Measurements from ENCODE around the gene ARRDC5. TPM values are rescaled to one million over a fixed set of nuclear protein-coding genes. Genes with fewer than 3 reads are reported as not detected.
"Not testable (repeated sequence)": the region's sequence is repeated elsewhere in the genome, so short reads cannot be mapped to it uniquely, and the experiment has no call there.

The ARRDC5 gene
- polyA plus RNA-seq, 1 donor (not counting 4 experiments of a cell fraction or from before 2014, with no cell fraction given): not detected

DNA sequence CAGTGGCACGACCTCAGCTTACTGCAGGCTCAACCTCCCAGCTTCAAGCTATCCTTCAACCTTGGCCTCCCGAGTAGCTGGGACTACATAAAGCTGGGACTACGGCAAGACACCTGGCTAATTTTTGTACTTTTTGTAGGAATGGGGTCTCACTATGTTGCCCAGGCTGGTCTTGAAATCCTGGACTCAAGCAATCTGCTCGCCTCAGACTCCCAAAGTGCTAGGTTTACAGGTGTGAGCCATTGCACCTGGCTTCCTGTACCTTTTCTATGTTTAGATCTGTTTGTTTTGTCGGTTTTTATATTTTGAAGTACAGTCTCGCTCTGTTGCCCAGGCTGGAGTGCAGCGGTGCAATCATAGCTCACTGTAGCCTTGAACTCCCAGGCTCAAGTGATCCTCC lies 53.7 kb downstream of the ARRDC5 start:
- no peak for FAIRE-seq
- H3K4me1 ChIP-seq (ENCODE audit: control insufficient read depth, extremely low read depth, insufficient read depth, low read length): no peaks in the 10 kb centered on the region
- dilution Hi-C loops (cut with MboI; ENCODE audit: extremely low pct_ligation_motif_present, low sequenced_read_pairs): no loop called here

DNA sequence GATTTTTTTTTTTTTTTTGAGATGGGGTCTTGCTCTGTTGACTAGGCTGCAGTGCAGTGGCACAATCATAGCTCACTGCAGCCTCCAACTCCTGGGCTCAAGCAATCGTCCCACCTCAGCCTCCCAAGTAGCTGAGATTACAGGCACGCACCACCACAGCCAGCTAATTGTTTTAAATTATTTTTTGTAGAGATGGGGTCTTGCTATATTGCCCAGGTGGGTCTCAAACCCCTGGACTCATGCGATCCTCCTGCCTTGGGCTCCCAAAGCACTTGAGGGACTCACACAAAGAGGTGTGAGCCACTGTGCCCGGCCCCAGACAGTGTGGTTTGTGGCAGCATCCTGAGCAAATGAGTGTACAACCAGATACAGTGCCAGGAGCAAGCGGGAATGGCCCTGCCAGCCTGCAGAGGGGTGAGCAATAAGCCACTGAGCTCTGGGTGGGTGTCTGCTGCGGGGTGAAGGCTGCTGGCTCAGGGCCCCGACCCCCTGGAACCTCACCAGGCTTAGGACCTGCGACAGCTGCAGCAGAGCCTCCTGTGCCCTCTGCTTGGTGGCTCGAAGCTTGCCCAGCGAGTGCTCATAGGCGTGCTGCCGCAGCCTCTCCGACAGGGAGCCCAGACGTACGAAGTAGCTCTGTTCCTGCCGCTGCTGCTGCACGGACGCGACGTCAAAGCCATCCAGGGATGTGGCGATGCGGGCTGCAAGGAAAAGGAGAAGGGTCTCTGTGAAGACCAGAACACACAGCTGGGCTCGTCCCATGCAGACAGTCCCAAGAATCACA lies 55.3 kb downstream of the ARRDC5 start:
- TF ChIP-seq, protein P1, sequence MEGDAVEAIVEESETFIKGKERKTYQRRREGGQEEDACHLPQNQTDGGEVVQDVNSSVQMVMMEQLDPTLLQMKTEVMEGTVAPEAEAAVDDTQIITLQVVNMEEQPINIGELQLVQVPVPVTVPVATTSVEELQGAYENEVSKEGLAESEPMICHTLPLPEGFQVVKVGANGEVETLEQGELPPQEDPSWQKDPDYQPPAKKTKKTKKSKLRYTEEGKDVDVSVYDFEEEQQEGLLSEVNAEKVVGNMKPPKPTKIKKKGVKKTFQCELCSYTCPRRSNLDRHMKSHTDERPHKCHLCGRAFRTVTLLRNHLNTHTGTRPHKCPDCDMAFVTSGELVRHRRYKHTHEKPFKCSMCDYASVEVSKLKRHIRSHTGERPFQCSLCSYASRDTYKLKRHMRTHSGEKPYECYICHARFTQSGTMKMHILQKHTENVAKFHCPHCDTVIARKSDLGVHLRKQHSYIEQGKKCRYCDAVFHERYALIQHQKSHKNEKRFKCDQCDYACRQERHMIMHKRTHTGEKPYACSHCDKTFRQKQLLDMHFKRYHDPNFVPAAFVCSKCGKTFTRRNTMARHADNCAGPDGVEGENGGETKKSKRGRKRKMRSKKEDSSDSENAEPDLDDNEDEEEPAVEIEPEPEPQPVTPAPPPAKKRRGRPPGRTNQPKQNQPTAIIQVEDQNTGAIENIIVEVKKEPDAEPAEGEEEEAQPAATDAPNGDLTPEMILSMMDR (optimal IDR thresholded peaks at IDR 0.05 in 1 of 3, IDR thresholded peaks at IDR 0.05 in 1 of 3, conservative IDR thresholded peaks at IDR 0.05 in 1 of 3; ENCODE audit: extremely low read depth in 1 of 3, insufficient read depth in 2 of 3, low read length in 3 of 3): no peak
- no peak for TF ChIP-seq EZH2 (IDR thresholded peaks at IDR 0.05; ENCODE audit: low read length)
- dilution Hi-C loops (cut with MboI; ENCODE audit: extremely low pct_ligation_motif_present, low sequenced_read_pairs): no loop called here
- Histone ChIP-seq H3K79me2 (ENCODE audit: control insufficient read depth, insufficient read depth, low read length) (no peaks in the 10 kb centered on the region), H2AFZ (ENCODE audit: control insufficient read depth, low read length) (no peak overlapping the region), H3K27me3 (ENCODE audit: control insufficient read depth, extremely low read depth, insufficient read depth, low read length) (no peaks in the 10 kb centered on the region), H3K9me3 (ENCODE audit: control insufficient read depth, low read depth, low read length) (no peaks in the 10 kb centered on the region), H3K9me1 (ENCODE audit: control insufficient read depth, extremely low read depth, insufficient read depth, low read length) (no peaks in the 10 kb centered on the region), H3K4me1 (ENCODE audit: control insufficient read depth, extremely low read depth, insufficient read depth, low read length) (no peaks in the 10 kb centered on the region), H3K4me3 (ENCODE audit: control insufficient read depth in 2 of 3, extremely low read depth in 1 of 3, insufficient read depth in 2 of 3, low read depth in 1 of 3, low read length in 3 of 3) (no peak overlapping the region), H4K20me1 (ENCODE audit: control insufficient read depth, extremely low read depth, insufficient read depth, low read length) (no peaks in the 10 kb centered on the region), H3K27ac (ENCODE audit: control insufficient read depth, insufficient read depth, low read length) (no peak overlapping the region), H3K9ac (ENCODE audit: control insufficient read depth, extremely low read depth, insufficient read depth, low read length) (no peak overlapping the region), H3K36me3 (ENCODE audit: control insufficient read depth in 2 of 2, extremely low read depth in 1 of 2, insufficient read depth in 2 of 2, low read length in 2 of 2) (peaks cover 18 to 36% of the 10 kb centered on the region in 2 experiments), H3K4me2 (ENCODE audit: control insufficient read depth, extremely low read depth, insufficient read depth, low read depth, low read length) (no peak overlapping the region)
- FAIRE-seq: no peak
- DNase-seq (ENCODE audit: low read depth, low spot score): no peak

More for the DNA sequence above, 53.7 kb downstream of the ARRDC5 start:
- no peak for TF ChIP-seq EZH2 (IDR thresholded peaks at IDR 0.05; ENCODE audit: low read length)
- TF ChIP-seq, protein P1 (optimal IDR thresholded peaks at IDR 0.05 in 1 of 3, IDR thresholded peaks at IDR 0.05 in 1 of 3, conservative IDR thresholded peaks at IDR 0.05 in 1 of 3; ENCODE audit: extremely low read depth in 1 of 3, insufficient read depth in 2 of 3, low read length in 3 of 3): no peak
- Histone ChIP-seq H3K79me2 (ENCODE audit: control insufficient read depth, insufficient read depth, low read length) (no peaks in the 10 kb centered on the region), H3K27me3 (ENCODE audit: control insufficient read depth, extremely low read depth, insufficient read depth, low read length) (no peaks in the 10 kb centered on the region), H3K9me1 (ENCODE audit: control insufficient read depth, extremely low read depth, insufficient read depth, low read length) (no peaks in the 10 kb centered on the region), H3K36me3 (ENCODE audit: control insufficient read depth in 2 of 2, extremely low read depth in 1 of 2, insufficient read depth in 2 of 2, low read length in 2 of 2) (peaks cover 18 to 40% of the 10 kb centered on the region in 2 experiments), H3K4me2 (ENCODE audit: control insufficient read depth, extremely low read depth, insufficient read depth, low read depth, low read length) (no peak overlapping the region), H3K4me3 (ENCODE audit: control insufficient read depth in 2 of 3, extremely low read depth in 1 of 3, insufficient read depth in 2 of 3, low read depth in 1 of 3, low read length in 3 of 3) (no peak overlapping the region), H3K9me3 (ENCODE audit: control insufficient read depth, low read depth, low read length) (no peaks in the 10 kb centered on the region), H3K27ac (ENCODE audit: control insufficient read depth, insufficient read depth, low read length) (no peak overlapping the region), H4K20me1 (ENCODE audit: control insufficient read depth, extremely low read depth, insufficient read depth, low read length) (no peaks in the 10 kb centered on the region), H3K9ac (ENCODE audit: control insufficient read depth, extremely low read depth, insufficient read depth, low read length) (no peak overlapping the region), H2AFZ (ENCODE audit: control insufficient read depth, low read length) (no peak overlapping the region)
- no peak for DNase-seq (ENCODE audit: low read depth, low spot score)

DNA sequence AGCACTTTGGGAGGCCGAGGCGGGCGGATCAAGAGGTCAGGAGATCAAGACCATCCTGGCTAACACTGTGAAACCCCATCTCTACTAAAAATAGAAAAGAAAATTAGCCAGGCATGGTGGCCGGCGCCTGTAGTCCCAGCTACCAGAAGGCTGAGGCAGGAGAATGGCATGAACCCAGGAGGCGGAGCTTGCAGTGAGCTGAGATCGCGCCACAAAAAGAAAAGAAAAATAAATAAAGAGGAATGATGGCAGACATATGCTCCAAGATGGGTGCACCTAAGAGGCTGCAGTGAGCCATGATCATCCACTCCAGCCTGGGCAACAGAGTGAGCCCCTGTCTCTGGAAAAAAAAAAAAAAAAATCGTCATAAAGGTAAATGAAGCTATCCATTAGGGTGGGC lies 56.7 kb downstream of the ARRDC5 start:
- H3K9ac ChIP-seq (ENCODE audit: control insufficient read depth, extremely low read depth, insufficient read depth, low read length); FAIRE-seq; dilution Hi-C loops (cut with MboI; ENCODE audit: extremely low pct_ligation_motif_present, low sequenced_read_pairs); H2AFZ ChIP-seq (ENCODE audit: control insufficient read depth, low read length); H3K4me3 ChIP-seq (ENCODE audit: control insufficient read depth in 2 of 3, extremely low read depth in 1 of 3, insufficient read depth in 2 of 3, low read depth in 1 of 3, low read length in 3 of 3); H3K27ac ChIP-seq (ENCODE audit: control insufficient read depth, insufficient read depth, low read length); H3K9me3 ChIP-seq (ENCODE audit: control insufficient read depth, low read depth, low read length); H3K4me1 ChIP-seq (ENCODE audit: control insufficient read depth, extremely low read depth, insufficient read depth, low read length); DNase-seq (ENCODE audit: low read depth, low spot score); H3K79me2 ChIP-seq (ENCODE audit: control insufficient read depth, insufficient read depth, low read length); H3K4me2 ChIP-seq (ENCODE audit: control insufficient read depth, extremely low read depth, insufficient read depth, low read depth, low read length); H3K9me1 ChIP-seq (ENCODE audit: control insufficient read depth, extremely low read depth, insufficient read depth, low read length); H4K20me1 ChIP-seq (ENCODE audit: control insufficient read depth, extremely low read depth, insufficient read depth, low read length); H3K27me3 ChIP-seq (ENCODE audit: control insufficient read depth, extremely low read depth, insufficient read depth, low read length): not testable (repeated sequence)
- H3K36me3 ChIP-seq (ENCODE audit: control insufficient read depth in 2 of 2, extremely low read depth in 1 of 2, insufficient read depth in 2 of 2, low read length in 2 of 2): peaks cover 14 to 30% of the 10 kb centered on the region in 2 experiments

Measured in keratinocyte (primary cell).